ENCODE results near the gene CABP7.

GRCh38 chr22:29716814-29717545 lies 2.8 kb upstream of the CABP7 start:
- TF ChIP-seq, protein P1, sequence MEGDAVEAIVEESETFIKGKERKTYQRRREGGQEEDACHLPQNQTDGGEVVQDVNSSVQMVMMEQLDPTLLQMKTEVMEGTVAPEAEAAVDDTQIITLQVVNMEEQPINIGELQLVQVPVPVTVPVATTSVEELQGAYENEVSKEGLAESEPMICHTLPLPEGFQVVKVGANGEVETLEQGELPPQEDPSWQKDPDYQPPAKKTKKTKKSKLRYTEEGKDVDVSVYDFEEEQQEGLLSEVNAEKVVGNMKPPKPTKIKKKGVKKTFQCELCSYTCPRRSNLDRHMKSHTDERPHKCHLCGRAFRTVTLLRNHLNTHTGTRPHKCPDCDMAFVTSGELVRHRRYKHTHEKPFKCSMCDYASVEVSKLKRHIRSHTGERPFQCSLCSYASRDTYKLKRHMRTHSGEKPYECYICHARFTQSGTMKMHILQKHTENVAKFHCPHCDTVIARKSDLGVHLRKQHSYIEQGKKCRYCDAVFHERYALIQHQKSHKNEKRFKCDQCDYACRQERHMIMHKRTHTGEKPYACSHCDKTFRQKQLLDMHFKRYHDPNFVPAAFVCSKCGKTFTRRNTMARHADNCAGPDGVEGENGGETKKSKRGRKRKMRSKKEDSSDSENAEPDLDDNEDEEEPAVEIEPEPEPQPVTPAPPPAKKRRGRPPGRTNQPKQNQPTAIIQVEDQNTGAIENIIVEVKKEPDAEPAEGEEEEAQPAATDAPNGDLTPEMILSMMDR (IDR thresholded peaks at IDR 0.05) = no peak
- no peak for TF ChIP-seq POLR2A (IDR thresholded peaks at IDR 0.05)

Measured in adrenal gland (tissue), 5 donors.